GM18861 (cell line): ENCODE measurements around the gene MYO18A.

Experiments used
- ATAC-seq: cut with Tn5 transposase; IDR thresholded peaks from one replicate; pipeline ENCODE4 v1.9.1; 2021; ENCODE audit not compliant: unreplicated experiment

The MYO18A gene

GRCh38 chr17:29126268-29126930 is 53.8 kb downstream of the MYO18A start:
- ATAC-seq, result no peak

DNA sequence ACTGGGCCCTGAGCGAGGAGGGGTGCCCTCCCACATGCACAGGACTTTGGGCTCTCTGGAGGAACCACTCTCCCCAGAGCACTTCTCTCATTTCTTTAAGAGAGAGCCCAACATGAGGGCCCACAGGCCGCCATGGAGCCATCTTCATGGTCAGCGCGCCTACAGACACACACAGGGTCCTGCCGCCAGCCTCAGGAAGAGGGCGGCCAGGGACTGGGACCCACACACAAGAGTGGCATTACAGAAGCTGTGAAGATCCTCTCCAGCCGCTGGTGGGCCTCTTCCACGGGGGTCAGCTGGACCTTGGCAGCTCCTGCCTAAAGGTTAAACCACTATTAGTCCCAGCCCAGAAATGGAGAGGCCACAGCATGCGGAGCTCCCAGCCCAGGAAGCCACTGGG is 54.5 kb downstream of the MYO18A start:
- no peak for ATAC-seq

DNA sequence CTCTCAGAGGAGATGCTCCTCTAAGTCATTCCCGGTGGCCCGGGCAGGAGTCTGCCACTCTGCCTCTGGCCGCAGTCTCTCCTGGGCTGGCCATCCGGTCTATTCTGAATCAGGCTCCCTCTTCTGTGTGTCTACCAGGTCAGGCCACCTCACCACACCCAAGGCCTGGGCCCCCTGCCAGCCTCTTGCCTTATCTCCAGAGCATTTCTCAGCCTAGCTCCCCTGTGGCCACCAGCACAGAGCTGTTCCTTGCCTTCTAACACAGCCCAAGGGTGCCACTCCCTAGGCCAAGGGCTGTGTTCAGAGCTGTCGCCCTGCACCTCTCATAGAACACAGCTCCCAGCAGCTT is 55.3 kb downstream of the MYO18A start:
- no peak for ATAC-seq

DNA sequence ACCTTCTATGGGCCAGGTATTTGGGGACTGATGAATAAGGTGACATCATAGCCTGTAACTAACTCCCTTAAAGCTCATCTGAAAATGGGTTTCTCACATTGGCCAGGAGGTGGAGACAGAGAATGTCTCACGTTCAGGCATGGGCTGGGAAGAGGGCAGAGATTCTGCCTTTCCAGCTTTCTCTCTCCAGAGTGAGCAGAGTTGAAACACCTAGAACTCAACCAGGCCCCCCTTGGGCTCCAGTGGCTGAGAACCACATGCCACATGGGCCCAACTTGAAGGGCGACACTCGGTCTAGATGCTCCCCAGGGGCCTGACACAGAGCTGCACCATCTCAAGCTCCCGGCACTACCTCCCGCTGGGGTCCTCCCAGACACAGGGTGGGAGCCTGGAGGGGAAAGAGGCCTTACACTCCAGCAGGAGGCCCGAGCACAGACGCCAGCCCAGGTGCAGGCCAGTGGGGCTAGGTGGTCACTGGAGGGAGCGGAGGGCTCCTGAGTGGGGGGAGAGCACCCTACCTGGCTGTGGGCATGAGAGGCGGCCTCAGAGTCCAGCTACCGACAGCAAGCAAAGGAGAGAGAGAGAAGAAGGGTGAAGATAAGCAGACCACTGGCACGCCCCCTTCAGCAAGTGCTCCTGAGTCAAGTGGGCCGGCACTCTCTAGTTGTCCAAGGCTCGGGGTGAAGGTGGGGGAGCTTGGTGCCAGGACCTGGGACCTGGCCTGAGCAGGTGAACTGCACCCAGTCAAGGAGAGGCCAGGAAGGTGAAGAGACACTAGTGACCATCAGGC is 55.9 kb downstream of the MYO18A start:
- ATAC-seq, result peak; percentile 57

- ATAC-seq, result no peak
Observed at GRCh38 chr17:29123111-29123510, 57.1 kb downstream of the MYO18A start.

DNA sequence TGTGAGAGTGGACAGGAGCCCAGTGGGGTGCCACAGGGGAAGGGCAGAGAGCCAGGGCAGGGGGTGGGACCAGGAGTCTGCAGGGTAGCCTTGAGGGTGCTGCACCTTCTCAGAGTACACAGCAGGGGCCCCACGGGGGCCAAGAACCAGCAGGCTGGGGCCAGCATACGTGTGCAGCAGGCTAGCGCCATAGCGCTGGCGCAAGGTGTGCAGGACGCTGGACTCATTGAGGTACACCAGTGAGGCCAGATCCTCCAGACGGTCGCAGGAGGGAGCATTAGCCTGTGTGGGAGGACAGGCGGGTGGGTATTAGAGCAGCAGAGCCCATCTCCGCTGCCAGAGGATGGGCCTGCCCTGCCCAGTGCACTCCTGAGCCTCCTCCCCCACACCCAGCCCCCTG is 58.8 kb downstream of the MYO18A start:
- no peak for ATAC-seq

- no peak for ATAC-seq
Observed at GRCh38 chr17:29120433-29120832, 59.8 kb downstream of the MYO18A start.

GRCh38 chr17:29119265-29119664 is 60.9 kb downstream of the MYO18A start:
- no peak for ATAC-seq

DNA sequence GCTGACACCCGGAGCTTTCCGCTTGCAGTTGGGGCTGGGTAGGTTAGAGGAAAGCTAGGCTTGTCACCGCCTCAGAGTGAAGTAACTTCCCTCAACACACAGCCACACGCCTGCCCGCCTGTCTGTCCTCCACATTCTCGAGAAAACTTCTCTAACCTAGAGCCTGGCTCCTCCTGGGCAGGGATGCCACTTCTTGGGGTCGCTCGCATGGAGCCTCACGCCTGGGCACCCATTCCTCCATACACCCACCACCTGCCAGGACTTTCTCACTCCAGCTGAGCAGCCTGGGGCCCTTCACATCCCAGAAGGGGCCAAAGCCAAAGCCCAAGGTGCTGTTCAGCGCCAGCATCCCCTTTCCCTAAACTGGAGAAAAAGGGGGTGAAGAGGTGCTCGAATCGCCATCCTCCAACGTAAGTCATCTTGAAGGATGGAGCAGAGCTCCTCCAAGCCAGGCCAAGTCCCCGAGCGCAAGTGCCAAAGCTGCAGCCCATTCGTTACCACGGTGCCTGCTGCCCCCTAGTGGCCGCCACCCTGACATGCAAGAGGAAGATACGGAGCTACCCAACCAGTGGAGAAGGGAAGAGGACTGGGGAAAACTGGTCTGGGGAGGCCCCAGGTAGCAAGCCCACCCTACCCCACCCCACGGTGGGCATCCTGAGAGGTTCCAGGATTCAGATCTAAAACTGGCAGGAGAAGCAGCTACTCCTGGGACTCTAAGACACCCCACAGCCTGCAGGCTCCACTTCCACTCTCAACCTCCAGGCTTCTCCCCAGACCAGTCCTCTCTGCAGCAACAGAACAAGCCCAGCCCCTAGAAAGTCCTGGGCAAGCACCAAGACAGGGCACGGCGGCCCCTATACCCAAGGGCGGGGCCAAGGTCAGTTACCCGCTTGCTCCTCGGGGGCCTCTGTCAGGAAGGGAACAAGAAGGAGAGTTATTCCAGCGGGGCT is 63.1 kb downstream of the MYO18A start:
- ATAC-seq, result no peak

GRCh38 chr17:29115961-29116803 is 64.0 kb downstream of the MYO18A start:
- no peak for ATAC-seq

DNA sequence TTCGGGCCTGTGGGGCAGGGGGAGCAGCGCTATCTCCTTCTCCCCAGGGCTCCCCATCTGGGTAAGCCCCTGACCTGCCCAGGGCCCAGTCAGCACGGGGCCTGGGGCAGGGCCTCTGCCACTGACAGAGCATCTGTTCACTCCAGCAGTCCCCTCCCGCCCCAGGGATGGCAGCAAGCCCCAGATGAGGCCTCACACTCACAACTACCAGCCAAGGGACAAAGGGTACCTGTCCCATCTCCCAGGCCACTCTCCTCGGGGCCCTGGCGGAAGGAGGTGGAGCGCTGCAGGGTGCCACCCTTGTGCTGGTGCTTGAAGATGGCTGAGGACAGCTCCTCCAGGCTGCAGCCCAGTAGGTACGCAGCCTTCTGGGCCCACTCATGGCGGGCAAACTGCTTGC is 64.8 kb downstream of the MYO18A start:
- no peak for ATAC-seq

GRCh38 chr17:29114141-29114540 is 66.1 kb downstream of the MYO18A start:
- ATAC-seq, result no peak

- no peak for ATAC-seq
Observed at GRCh38 chr17:29113334-29113733, 66.9 kb downstream of the MYO18A start.

DNA sequence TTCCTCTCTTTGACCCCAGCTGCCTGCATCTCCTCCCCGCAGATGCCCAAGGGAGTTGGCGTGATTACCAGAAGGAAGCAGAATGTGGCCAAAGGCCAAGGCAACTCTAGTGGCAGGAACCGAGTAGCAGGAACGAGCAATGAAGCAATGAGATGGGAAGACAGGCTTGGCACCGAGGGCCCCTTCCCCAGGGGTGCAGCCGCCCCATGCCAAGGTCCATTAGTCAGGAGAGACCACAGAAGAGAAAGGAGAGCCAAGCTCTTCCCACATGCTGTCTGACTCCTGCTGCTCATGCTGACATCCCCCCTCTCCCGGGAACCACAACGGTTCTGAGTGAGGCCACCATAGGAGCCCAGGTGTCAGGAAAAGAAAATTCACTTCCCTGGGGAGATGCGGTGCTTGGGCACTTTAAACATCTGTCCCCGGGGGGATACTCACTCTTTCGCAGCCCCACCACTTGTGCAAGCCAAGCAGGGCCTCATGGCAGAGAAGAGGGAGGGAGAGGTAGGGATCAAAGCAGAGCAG is 67.4 kb downstream of the MYO18A start:
- no peak for ATAC-seq

GRCh38 chr17:29111816-29112499 is 68.2 kb downstream of the MYO18A start:
- no peak for ATAC-seq

- ATAC-seq, result no peak
Observed at GRCh38 chr17:29110372-29110757, 69.8 kb downstream of the MYO18A start.

- ATAC-seq, result no peak
Observed at GRCh38 chr17:29109477-29110371, 70.5 kb downstream of the MYO18A start.

- no peak for ATAC-seq
Observed at GRCh38 chr17:29108823-29109476, 71.2 kb downstream of the MYO18A start.
